HG03469 (cell line): ENCODE results near the gene ACP4.
"Not testable (repeated sequence)": the region's sequence is repeated elsewhere in the genome, so short reads cannot be mapped to it uniquely, and the experiment has no call there.

Source experiments
- ATAC-seq: cut with Tn5 transposase; IDR thresholded peaks from one replicate; pipeline ENCODE4 v1.9.1; 2021; ENCODE audit warnings: mild to moderate bottlenecking, moderate library complexity, moderate number of reproducible peaks; ENCODE audit not compliant: unreplicated experiment

Gene ACP4, protein sequence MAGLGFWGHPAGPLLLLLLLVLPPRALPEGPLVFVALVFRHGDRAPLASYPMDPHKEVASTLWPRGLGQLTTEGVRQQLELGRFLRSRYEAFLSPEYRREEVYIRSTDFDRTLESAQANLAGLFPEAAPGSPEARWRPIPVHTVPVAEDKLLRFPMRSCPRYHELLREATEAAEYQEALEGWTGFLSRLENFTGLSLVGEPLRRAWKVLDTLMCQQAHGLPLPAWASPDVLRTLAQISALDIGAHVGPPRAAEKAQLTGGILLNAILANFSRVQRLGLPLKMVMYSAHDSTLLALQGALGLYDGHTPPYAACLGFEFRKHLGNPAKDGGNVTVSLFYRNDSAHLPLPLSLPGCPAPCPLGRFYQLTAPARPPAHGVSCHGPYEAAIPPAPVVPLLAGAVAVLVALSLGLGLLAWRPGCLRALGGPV

DNA sequence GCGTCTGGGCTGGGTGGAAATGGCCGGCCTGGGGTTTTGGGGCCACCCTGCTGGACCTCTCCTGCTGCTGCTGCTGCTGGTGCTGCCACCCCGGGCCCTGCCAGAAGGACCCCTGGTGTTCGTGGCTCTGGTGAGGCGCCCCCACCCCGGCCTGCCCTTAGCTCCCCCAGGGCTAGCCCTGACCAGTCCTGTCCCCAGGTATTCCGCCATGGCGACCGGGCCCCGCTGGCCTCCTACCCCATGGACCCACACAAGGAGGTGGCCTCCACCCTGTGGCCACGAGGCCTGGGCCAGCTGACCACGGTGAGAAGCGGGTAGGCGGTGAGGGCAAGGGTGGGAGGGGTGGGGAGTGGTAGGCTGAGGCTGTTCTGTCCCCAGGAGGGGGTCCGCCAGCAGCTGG, at the start of gene ACP4:
TSS of gene ACP4 (plus strand) at position 20 of the 400 bp plus-strand sequence. CDS start at position 20, 0 bp downstream.
- no peak for ATAC-seq

- no peak for ATAC-seq
Observed at GRCh38 chr19:50741179-50741933, 48.9 kb upstream of the ACP4 start.

- no peak for ATAC-seq
Observed at GRCh38 chr19:50743537-50743936, 46.7 kb upstream of the ACP4 start.

- no peak for ATAC-seq
Observed at GRCh38 chr19:50745221-50745620, 45.0 kb upstream of the ACP4 start.

- not testable (repeated sequence) for ATAC-seq
Observed at GRCh38 chr19:50747141-50747540, 43.1 kb upstream of the ACP4 start.

DNA sequence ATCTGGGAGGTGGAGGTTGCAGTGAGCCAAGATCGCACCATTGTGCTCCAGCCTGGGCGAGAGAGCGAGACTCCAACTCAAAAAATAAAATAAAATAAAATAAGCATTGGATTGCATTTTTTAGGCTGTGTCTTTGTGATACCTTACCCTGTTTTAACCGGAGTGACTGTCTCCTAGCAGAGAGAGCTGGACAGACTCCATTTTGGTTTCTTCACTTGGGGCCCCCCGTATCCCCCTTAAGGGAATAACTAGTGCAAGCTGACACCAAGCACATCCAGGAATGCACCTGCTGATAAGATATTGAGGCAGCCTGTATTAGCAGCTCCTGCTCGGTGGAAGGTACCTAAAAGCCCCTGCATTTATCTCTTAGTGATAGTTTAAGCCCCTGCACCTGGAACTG, 40.7 kb upstream of the ACP4 start:
- no peak for ATAC-seq

DNA sequence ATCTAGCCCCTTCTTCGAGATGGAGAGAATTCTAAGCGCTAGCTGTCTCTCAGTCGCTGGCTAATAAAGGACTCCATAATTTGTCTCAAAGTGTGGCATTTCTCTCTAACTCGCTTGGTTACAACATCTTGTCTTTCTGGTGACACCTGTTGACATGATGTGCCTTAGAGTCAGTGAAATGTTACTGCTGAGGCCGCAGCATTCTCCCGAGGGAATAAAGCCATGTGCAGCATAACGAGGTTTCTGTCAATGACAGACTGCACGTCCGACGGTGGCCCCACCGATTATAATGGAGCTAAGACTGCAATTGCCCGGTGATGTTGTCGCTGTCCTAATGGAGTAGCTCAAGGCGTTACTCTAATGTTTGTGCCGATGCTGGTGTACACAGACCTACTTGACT, 40.2 kb upstream of the ACP4 start:
- ATAC-seq: no peak

DNA sequence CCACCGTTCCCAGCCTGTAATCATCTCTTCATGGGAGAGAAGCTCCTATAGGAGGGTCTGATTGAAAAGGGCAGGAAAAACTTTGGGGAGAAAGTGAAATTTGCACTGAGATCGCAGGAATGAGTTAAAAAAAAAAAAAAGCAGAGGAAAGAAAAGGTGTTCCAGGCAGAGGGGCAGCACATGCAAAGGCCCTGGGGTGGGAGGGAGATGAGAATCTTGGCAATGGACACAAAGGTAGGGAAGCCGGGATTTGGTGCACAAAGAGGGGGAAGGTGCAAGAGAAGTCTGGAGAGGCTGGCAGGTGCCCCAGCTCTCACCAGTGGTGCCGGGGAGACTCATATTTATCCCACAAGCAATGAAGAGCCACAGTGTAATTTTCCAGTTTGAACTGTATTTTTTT, 36.3 kb upstream of the ACP4 start:
- ATAC-seq: no peak

GRCh38 chr19:50756244-50756643, 34.0 kb upstream of the ACP4 start:
- ATAC-seq: not testable (repeated sequence)

- not testable (repeated sequence) for ATAC-seq
Observed at GRCh38 chr19:50757624-50758023, 32.6 kb upstream of the ACP4 start.

DNA sequence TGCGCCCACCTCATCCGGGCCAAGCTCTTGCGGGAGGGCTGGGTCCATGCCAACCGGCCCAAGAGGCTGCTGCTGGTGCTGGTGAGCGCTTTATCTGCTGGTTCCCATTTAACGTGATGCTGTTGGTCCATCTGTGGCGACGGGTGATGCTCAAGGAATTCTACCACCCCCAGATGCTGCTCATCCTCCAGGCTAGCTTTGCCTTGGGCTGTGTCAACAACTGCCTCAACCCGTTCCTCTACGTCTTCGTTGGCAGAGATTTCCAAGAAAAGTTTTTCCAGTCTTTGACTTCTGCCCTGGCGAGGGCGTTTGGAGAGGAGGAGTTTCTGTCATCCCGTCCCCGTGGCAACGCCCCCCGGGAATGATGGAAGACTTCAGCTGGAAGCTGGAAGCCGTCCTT, 31.1 kb upstream of the ACP4 start:
- not testable (repeated sequence) for ATAC-seq

DNA sequence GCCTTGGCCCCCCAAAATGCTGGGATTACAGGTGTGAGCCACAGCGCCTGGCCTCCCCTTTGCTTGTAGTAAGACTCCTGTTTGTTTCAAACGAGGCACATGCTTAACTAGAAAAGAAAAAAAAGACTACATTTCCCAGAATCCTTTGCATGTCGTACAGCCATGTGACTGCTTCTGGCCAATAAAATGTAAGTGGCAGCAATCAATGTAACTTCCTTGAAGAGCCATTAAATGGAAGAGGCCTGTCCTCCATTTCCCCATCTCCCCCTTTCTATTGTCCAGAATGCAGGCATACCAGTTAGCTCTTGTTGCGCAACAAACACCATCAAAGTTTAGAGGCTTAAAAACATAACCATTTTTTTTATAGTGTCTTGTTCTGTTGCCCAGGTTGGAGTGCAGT, 30.3 kb upstream of the ACP4 start:
- ATAC-seq: no peak

GRCh38 chr19:50761501-50761900, 28.7 kb upstream of the ACP4 start:
- not testable (repeated sequence) for ATAC-seq

DNA sequence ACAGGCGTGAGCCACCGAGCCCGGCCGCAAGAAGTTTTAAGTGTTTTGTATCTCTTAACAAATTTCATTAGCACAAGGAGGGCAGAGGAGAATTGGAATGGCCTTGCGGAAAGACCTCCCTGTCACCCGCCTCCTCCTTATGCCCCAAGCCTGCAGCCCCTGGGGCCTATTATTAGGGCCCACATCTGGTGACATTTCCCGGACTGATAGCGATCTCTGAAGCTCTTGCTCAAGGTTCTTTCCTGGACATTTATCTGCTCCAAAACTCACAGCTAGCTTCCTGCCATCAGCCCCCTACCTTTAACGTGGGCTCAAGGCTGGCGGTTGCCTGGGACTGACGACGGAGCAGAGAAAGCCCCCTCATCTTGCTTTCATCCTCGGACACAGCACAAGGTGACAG, 26.7 kb upstream of the ACP4 start:
- not testable (repeated sequence) for ATAC-seq

GRCh38 chr19:50764409-50764808, 25.8 kb upstream of the ACP4 start:
- no peak for ATAC-seq

GRCh38 chr19:50766746-50767145, 23.5 kb upstream of the ACP4 start:
- ATAC-seq: not testable (repeated sequence)

GRCh38 chr19:50767263-50767662, 23.0 kb upstream of the ACP4 start:
- not testable (repeated sequence) for ATAC-seq

DNA sequence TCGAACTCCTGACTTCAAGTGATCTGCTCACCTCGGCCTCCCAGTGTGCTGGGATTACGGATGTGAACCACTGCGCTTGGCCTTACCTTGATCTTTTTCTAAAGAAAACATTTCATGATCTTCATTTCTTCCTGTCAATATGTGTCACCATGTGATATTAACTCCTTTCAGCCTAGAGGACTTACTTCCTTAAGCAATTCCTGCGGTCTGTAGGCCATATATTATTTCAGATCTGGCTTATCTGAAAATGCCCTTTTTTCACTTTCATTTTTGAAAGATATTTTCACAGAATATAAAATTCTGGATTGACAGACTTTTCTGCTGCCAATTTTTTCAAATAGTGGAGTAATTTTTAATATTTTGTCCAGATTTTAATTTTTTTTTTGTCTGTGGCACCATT, 21.9 kb upstream of the ACP4 start:
- ATAC-seq: no peak

DNA sequence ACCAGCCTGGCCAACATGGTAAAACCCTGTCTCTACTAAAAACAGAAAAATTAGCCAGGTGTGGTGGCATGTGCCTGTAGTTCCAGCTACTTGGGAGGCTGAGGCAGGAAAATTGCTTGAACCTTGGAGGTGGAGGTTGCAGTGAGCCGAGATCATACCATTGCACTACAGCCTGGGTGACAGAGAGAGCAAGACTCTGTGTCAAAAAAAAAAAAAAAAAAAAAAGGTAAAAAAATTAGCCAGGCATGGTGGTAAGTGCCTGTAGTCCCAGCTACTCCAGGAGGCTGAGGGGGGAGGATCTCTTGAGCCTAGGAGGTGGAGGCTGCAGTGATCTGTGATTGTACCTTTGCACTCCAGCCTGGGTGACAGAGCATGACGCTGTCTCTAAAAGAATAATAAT, 20.1 kb upstream of the ACP4 start, which contains the start of gene GPR32:
TSS of gene GPR32 (plus strand) at position 301 of the 400 bp plus-strand sequence. CDS start 137 bp downstream, outside the sequence.
- ATAC-seq: not testable (repeated sequence)

DNA sequence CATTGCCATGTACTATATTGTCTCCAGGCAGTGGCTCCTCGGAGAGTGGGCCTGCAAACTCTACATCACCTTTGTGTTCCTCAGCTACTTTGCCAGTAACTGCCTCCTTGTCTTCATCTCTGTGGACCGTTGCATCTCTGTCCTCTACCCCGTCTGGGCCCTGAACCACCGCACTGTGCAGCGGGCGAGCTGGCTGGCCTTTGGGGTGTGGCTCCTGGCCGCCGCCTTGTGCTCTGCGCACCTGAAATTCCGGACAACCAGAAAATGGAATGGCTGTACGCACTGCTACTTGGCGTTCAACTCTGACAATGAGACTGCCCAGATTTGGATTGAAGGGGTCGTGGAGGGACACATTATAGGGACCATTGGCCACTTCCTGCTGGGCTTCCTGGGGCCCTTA, 19.3 kb upstream of the ACP4 start:
- no peak for ATAC-seq

GRCh38 chr19:50772476-50772875, 17.7 kb upstream of the ACP4 start:
- no peak for ATAC-seq

GRCh38 chr19:50772912-50773311, 17.3 kb upstream of the ACP4 start:
- ATAC-seq: not testable (repeated sequence)
